GM15510 (cell line): ENCODE data around the gene HMCN2.

Experiments
- POLR2A ChIP-seq: IDR thresholded peaks from 3 replicates; pipeline ENCODE4 v1.6.1; 2011; ENCODE audit warnings: borderline replicate concordance; ENCODE audit not compliant: insufficient read length; ENCODE audit errors: extremely low read depth

Gene HMCN2

GRCh38 chr9:130235558-130236435 is 29.8 kb upstream of the HMCN2 start:
- TF ChIP-seq POLR2A, result no peak

DNA sequence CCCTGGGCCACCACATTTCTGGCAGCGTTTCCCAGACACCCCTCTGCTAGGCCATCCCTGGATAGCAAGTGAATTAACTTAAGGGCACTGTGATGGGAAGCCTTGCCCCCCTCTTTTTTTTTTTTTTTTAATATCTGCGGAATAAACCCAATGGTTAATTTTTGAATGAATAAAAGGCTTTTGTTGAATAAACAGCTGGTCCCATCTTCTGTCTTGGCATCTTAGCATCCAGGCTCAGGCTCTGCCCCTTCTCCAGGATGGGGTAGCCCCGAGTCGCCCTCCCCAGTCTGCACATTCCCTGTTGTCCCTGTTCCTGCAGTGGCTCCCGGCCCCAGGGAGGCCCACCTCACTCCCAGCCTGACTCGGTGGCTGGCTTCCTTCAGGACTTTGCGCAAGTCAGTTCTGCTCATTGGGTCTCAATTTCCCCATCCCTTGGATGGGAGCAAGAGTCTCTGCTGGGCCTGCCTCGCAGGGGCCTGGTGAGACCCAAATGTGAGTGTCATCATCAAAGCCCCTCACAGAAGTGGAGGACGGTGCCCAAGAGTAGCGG is 29.0 kb upstream of the HMCN2 start:
- no peak for TF ChIP-seq POLR2A

DNA sequence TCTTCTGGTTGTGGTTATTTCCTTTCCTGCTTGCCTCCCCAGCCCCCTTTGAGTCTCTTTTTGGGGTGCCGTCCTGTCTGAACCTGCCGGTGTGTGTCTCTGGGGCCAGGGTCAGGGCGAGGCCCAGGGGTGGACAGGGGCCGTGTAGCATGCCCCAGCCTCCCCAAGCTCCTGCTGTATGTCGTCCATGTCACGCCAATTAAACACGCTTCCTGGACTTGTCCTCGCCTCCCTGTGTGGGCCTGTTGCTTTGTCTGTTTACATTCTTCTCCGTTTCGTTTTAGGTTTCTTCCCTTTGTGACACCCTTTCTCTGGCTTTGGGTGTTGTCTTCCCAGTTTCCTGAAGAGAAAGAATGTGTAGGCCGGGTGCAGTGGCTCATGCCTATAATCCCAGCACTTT is 28.5 kb upstream of the HMCN2 start:
- TF ChIP-seq POLR2A, result no peak

- no peak for TF ChIP-seq POLR2A
Measured at GRCh38 chr9:130237763-130238524, 27.6 kb upstream of the HMCN2 start.

- no peak for TF ChIP-seq POLR2A
Measured at GRCh38 chr9:130239363-130239695, 26.2 kb upstream of the HMCN2 start.

DNA sequence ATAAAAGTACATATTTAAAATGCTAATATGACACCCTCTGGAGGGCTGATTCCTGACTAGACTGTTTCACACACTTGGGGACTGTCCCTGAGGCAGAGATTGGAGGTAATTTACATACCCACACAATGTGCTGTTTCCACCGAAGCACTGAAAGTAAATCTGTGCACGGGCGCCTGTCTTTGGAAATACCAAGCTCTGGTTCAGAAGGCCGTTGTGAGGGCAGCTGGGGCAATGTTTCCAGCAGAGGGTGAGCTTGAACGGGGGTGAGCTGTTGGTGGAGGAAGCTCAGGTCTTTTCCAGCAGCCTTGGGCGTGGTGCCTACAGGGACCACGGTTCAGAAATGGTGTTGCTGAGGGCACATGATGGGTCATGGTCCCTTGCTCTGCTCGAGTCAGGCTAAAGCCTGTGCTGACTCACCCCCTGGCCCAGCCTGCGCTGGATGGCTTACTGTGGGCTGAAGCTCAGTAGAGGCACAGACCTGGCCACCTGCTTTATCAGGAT is 25.8 kb upstream of the HMCN2 start:
- no peak for TF ChIP-seq POLR2A

DNA sequence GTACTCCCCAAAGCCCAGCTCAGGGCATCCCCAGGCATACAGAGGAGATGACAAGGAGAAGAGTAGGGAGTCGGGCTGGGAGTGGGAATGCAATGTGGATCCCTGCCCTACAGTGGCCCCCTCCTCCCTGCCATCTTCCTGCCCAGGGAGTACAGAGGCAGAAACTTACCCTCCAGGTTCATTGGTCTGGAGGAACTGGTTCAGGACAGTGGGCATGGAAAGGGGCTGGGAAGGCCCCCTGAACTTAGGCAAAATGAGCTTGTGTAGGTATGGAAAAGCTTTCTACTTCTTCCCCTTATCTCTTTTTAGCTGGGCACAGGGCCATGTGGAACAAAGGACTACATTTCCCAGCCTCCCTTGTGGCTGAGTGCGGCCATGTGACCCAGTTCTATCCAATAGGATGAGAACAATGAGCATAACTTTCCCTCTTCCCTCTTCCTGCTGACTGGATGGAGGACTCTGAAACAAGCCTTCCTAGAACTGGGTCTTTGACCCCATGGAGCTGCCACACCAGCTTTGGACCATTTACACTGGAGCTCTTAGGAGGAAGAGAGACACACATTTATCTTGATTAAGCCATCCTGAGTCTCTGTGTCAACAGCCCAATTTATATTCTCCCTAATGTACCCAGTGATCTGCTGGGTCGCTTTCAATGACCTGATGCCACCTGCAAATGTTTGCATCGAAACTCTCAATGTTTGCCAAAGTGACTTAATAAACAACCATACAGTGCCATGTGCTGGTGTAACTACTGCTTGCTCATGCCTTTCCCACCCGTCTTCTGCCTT is 25.0 kb upstream of the HMCN2 start:
- TF ChIP-seq POLR2A, result no peak

DNA sequence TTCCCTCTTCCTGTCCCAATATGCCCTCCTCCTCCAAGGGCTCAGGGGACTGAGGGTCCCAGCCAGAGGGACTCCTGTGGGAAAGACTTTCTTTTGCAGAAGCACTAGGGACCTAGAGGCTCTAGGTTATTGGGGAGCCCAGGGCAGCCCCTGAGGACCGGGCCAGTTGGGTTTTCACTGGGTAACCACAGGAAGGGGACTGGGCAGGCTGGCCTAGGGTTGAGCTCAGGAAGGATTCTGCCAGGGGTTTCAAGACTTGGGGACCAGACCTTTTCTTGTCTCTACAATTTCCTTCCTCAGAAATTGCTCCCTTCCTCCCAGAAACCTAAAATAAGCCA is 24.4 kb upstream of the HMCN2 start:
- TF ChIP-seq POLR2A, result no peak

GRCh38 chr9:130242270-130243014 is 23.1 kb upstream of the HMCN2 start:
- no peak for TF ChIP-seq POLR2A

DNA sequence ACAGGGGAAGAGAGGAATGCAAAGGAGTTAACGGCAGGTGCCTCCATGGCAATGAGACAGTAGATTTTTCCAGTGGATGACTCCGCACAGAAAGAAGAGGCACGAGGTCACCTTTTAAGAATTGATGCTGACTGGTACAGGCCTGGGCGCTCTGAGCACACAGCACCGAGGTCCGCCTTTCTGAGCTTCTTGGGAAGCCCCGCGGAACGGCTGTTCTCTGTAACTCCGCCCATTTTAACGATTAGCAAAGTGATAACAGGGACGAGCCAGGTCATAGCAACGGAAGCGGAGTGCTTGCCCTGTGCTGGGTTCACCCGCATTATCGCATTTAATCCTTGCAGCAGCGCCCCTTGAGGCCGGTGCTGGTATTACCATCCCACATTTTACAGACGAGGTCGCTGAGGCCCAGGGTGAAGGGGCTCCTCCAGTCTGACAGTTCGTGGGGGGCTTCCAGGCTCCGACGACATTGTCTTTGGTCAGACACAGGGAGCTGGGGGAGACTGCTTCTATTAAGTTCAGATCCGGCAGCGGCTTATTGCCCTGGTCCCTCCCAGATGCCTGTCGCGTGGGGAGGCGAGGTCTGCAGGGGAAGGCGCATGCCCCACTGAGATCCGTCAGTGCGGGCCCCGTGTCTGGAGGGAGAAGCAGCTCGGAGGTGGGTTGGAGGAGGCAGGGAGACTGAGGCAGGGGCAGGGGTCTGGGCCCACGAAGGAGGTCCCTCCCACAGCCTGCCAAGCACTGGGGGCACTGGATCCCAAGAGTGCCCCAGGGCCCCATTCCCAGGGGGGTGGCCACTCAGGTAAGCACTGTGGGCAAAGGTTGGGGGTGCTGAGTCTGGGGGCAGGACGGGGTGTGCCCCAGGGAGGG is 22.3 kb upstream of the HMCN2 start:
- no peak for TF ChIP-seq POLR2A

GRCh38 chr9:130243882-130244170 is 21.7 kb upstream of the HMCN2 start:
- no peak for TF ChIP-seq POLR2A

DNA sequence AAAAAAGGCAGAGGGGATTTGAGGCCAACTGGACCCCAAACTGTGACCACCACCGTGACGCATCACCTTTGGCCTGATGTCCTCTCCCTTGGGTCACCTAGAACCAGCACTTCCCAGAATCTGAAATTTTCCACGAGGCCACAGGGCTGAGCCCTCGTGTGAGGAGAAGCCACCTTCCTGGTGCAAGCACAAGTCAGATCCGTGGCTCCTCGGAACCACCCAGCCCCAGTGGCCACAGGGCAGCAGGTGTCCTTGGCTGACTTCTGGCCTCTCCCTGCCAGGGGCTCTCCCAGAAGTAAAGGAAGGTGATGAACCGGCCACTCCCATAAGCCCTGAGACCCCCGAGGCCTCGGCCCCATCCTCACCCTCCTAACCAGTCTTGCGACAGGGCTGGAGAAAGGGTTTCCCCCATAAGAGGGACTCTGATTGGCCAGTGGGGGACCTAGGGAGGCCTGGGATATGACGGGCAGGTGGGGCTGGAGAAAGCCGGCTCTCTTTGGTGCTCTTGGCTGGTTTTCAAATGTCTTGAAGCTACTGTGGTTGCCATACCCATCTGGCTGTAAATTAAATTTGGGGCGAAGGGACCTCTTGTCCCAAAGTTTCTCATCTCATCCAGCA is 20.9 kb upstream of the HMCN2 start:
- no peak for TF ChIP-seq POLR2A

- TF ChIP-seq POLR2A, result no peak
Measured at GRCh38 chr9:130245474-130245873, 20.1 kb upstream of the HMCN2 start.
